Astrocyte (in vitro differentiated cells and primary cell): Measurements from ENCODE around the gene ENPEP. TPM values are rescaled to one million over a fixed set of nuclear protein-coding genes. Genes with fewer than 3 reads are reported as not detected.

Source experiments
- DNase-seq: peaks from one replicate; pipeline ENCODE4 v3.0.0-alpha.2; 2010; ENCODE audit warnings: low read depth
- FAIRE-seq: peaks from 2 replicates; lab custom pipeline; 2011; peaks lifted over from hg19 to GRCh38; lab: Jason Lieb, UNC
- H2AFZ ChIP-seq: 2 replicates; pipeline ENCODE4 v1.6.0; 2012; ENCODE audit warnings: low read depth, low read length, inconsistent platforms
- H3K27ac ChIP-seq: 2 replicates; pipeline ENCODE4 v1.5.1; 2011; ENCODE audit warnings: low read depth, low read length, inconsistent platforms
- H3K27me3 ChIP-seq: 2 replicates; pipeline ENCODE4 v1.6.0; 2011; ENCODE audit warnings: low read length, inconsistent platforms; ENCODE audit not compliant: insufficient read depth
- H3K36me3 ChIP-seq: 2 replicates; pipeline ENCODE4 v1.5.1; 2011; ENCODE audit warnings: low read length, inconsistent platforms; ENCODE audit not compliant: insufficient read depth
- H3K4me1 ChIP-seq: 2 replicates; pipeline ENCODE4 v1.5.1; 2011; ENCODE audit warnings: low read length, inconsistent platforms; ENCODE audit not compliant: insufficient read depth
- H3K4me2 ChIP-seq: 2 replicates; pipeline ENCODE4 v1.6.0; 2012; ENCODE audit warnings: low read length, inconsistent platforms
- H3K4me3 ChIP-seq: 2 replicates; pipeline ENCODE4 v1.5.1; 2011; ENCODE audit warnings: low read depth, mild to moderate bottlenecking, low read length, inconsistent platforms; ENCODE audit not compliant: insufficient read depth
- H3K79me2 ChIP-seq: 2 replicates; pipeline ENCODE4 v1.6.0; 2012; ENCODE audit warnings: mild to moderate bottlenecking, low read length, inconsistent platforms; ENCODE audit not compliant: insufficient read depth
- H3K9ac ChIP-seq: 2 replicates; pipeline ENCODE4 v1.6.0; 2012; ENCODE audit warnings: mild to moderate bottlenecking, low read length, inconsistent platforms
- H3K9me3 ChIP-seq: 2 replicates; pipeline ENCODE4 v1.5.1; 2012; ENCODE audit warnings: low read depth, mild to moderate bottlenecking, low read length, inconsistent platforms; ENCODE audit not compliant: insufficient read depth
- H4K20me1 ChIP-seq: 2 replicates; pipeline ENCODE4 v1.6.0; 2012; ENCODE audit warnings: low read length, inconsistent platforms; ENCODE audit not compliant: insufficient read depth
- H3K27ac Mint-ChIP-seq: one replicate; pipeline ENCODE4 v1.8.0; 2021; ENCODE audit warnings: mild to moderate bottlenecking, mixed read lengths; ENCODE audit not compliant: unreplicated experiment
- H3K27me3 Mint-ChIP-seq: one replicate; pipeline ENCODE4 v1.8.0; 2021; ENCODE audit warnings: low read depth, mixed read lengths; ENCODE audit not compliant: unreplicated experiment
- H3K36me3 Mint-ChIP-seq: one replicate; pipeline ENCODE4 v1.8.0; 2021; ENCODE audit warnings: low read depth, mixed read lengths; ENCODE audit not compliant: unreplicated experiment
- H3K4me1 Mint-ChIP-seq: one replicate; pipeline ENCODE4 v1.8.0; 2021; ENCODE audit warnings: low read depth, mixed read lengths; ENCODE audit not compliant: unreplicated experiment
- H3K4me3 Mint-ChIP-seq: one replicate; pipeline ENCODE4 v1.8.0; 2021; ENCODE audit warnings: mild to moderate bottlenecking, moderate library complexity, mixed read lengths; ENCODE audit not compliant: unreplicated experiment
- H3K9me3 Mint-ChIP-seq: one replicate; pipeline ENCODE4 v1.8.0; 2021; ENCODE audit warnings: mild to moderate bottlenecking, mixed read lengths; ENCODE audit not compliant: unreplicated experiment
- EZH2 ChIP-seq: IDR thresholded peaks from 2 replicates; pipeline ENCODE4 v1.6.1; 2012; ENCODE audit warnings: mild to moderate bottlenecking, low read length, inconsistent platforms; ENCODE audit not compliant: insufficient read depth
- total RNA-seq: library from RNA; stranded (reverse); gene quantifications from 2 replicates; pipeline ENCODE4 v1.2.1, GENCODE V29; 2021
- TF ChIP-seq, protein P1 (sequence below): IDR thresholded peaks from 2 replicates; pipeline ENCODE4 v1.5.1; 2011; ENCODE audit warnings: low read depth, mild to moderate bottlenecking, inconsistent platforms, low read length, moderate library complexity; ENCODE audit not compliant: insufficient read depth

The ENPEP gene
- total RNA-seq, 1 donor from 2014 or later = 1.7 TPM

GRCh38 chr4:110610940-110611831 is 135.2 kb downstream of the ENPEP start:
- TF ChIP-seq, protein P1, sequence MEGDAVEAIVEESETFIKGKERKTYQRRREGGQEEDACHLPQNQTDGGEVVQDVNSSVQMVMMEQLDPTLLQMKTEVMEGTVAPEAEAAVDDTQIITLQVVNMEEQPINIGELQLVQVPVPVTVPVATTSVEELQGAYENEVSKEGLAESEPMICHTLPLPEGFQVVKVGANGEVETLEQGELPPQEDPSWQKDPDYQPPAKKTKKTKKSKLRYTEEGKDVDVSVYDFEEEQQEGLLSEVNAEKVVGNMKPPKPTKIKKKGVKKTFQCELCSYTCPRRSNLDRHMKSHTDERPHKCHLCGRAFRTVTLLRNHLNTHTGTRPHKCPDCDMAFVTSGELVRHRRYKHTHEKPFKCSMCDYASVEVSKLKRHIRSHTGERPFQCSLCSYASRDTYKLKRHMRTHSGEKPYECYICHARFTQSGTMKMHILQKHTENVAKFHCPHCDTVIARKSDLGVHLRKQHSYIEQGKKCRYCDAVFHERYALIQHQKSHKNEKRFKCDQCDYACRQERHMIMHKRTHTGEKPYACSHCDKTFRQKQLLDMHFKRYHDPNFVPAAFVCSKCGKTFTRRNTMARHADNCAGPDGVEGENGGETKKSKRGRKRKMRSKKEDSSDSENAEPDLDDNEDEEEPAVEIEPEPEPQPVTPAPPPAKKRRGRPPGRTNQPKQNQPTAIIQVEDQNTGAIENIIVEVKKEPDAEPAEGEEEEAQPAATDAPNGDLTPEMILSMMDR = no peak
- peak; percentile 90 for TF ChIP-seq EZH2
- no peak overlapping the region for H3K9ac ChIP-seq
- H3K4me3 ChIP-seq = no peak overlapping the region
- H4K20me1 ChIP-seq = peaks cover 8% of the 10 kb centered on the region
- Mint-ChIP-seq H3K4me1 (peaks cover 12% of the 10 kb centered on the region), H3K4me3 (no peak overlapping the region), H3K27ac (no peak overlapping the region), H3K27me3 (peaks cover 72% of the 10 kb centered on the region), H3K36me3 (no peaks in the 10 kb centered on the region), H3K9me3 (peaks cover 19% of the 10 kb centered on the region)
- no peak for FAIRE-seq
- H3K27ac ChIP-seq = no peak overlapping the region
- H3K4me1 ChIP-seq = peaks cover 4% of the 10 kb centered on the region
- peaks cover 2% of the 10 kb centered on the region for H3K9me3 ChIP-seq
- H3K27me3 ChIP-seq = peaks cover 80% of the 10 kb centered on the region
- no peak for DNase-seq
- no peaks in the 10 kb centered on the region for H3K79me2 ChIP-seq
- no peaks in the 10 kb centered on the region for H3K36me3 ChIP-seq
- H3K4me2 ChIP-seq = peak overlapping the region; percentile 46
- peak overlapping the region; percentile 37 for H2AFZ ChIP-seq

- Histone ChIP-seq H4K20me1 (peaks cover 8% of the 10 kb centered on the region), H3K4me3 (no peak overlapping the region), H3K27ac (no peak overlapping the region), H3K27me3 (peaks cover 89% of the 10 kb centered on the region), H3K79me2 (no peaks in the 10 kb centered on the region), H2AFZ (no peak overlapping the region), H3K36me3 (no peaks in the 10 kb centered on the region), H3K9ac (no peak overlapping the region), H3K4me1 (peaks cover 4% of the 10 kb centered on the region), H3K9me3 (peaks cover 2% of the 10 kb centered on the region), H3K4me2 (no peak overlapping the region)
- Mint-ChIP-seq H3K9me3 (peaks cover 22% of the 10 kb centered on the region), H3K36me3 (no peaks in the 10 kb centered on the region), H3K27ac (peak overlapping the region; percentile 34), H3K27me3 (peaks cover 80% of the 10 kb centered on the region), H3K4me1 (peaks cover 12% of the 10 kb centered on the region), H3K4me3 (no peak overlapping the region)
- no peak for FAIRE-seq
- no peak for DNase-seq
- TF ChIP-seq, protein P1 = no peak
- peak; percentile 83 for TF ChIP-seq EZH2
Measured at GRCh38 chr4:110611968-110612447, 136.1 kb downstream of the ENPEP start.
